GM18870 (cell line): ENCODE data around the gene CSTB.

Experiments
- ATAC-seq: cut with Tn5 transposase; IDR thresholded peaks from one replicate; pipeline ENCODE4 v1.9.1; 2021; ENCODE audit warnings: moderate library complexity; ENCODE audit not compliant: unreplicated experiment

Gene CSTB

GRCh38 chr21:43793243-43793642 lies 17.1 kb upstream of the CSTB start:
- ATAC-seq: no peak

GRCh38 chr21:43792406-43792805 lies 16.3 kb upstream of the CSTB start:
- ATAC-seq: no peak

GRCh38 chr21:43790010-43790524 lies 14.0 kb upstream of the CSTB start:
- no peak for ATAC-seq

GRCh38 chr21:43789276-43790009 lies 13.3 kb upstream of the CSTB start, which contains the start of gene RRP1:
Gene RRP1 (plus strand): TSS chr21:43789577. CDS start chr21:43789630, 53 bp downstream.
- peak; percentile 64 for ATAC-seq

GRCh38 chr21:43786807-43787440 lies 10.8 kb upstream of the CSTB start:
- no peak for ATAC-seq

GRCh38 chr21:43786300-43786806 lies 10.2 kb upstream of the CSTB start:
- no peak for ATAC-seq

- no peak for ATAC-seq
Measured at GRCh38 chr21:43785134-43785533, 9.0 kb upstream of the CSTB start.

GRCh38 chr21:43783098-43783700 lies 7.1 kb upstream of the CSTB start:
- no peak for ATAC-seq

- no peak for ATAC-seq
Measured at GRCh38 chr21:43782431-43783097, 6.5 kb upstream of the CSTB start.

- ATAC-seq: no peak
Measured at GRCh38 chr21:43781846-43782245, 5.7 kb upstream of the CSTB start.

- ATAC-seq: no peak
Measured at GRCh38 chr21:43779660-43780059, 3.6 kb upstream of the CSTB start.

- no peak for ATAC-seq
Measured at GRCh38 chr21:43778469-43779335, 2.6 kb upstream of the CSTB start.

GRCh38 chr21:43777953-43778352 lies 1.8 kb upstream of the CSTB start:
- no peak for ATAC-seq

GRCh38 chr21:43775190-43775589 lies 918 bp downstream of the CSTB start:
- ATAC-seq: no peak

GRCh38 chr21:43774163-43774562 lies 1.9 kb downstream of the CSTB start:
- ATAC-seq: no peak

- no peak for ATAC-seq
Measured at GRCh38 chr21:43772425-43772821, 3.7 kb downstream of the CSTB start.

- no peak for ATAC-seq
Measured at GRCh38 chr21:43771698-43772424, 4.2 kb downstream of the CSTB start.

GRCh38 chr21:43771199-43771675 lies 4.9 kb downstream of the CSTB start:
- no peak for ATAC-seq

- ATAC-seq: no peak
Measured at GRCh38 chr21:43770066-43770655, 5.9 kb downstream of the CSTB start.
